HepG2 (cell line): ENCODE data around the gene ANKHD1. TPM values are rescaled to one million over a fixed set of nuclear protein-coding genes. Genes with fewer than 3 reads are reported as not detected.

Experiments
- BCL6 ChIP-seq: IDR thresholded peaks from 2 replicates; pipeline ENCODE4 v1.6.1; 2016; ENCODE audit warnings: missing genetic modification reagents, missing compliant biosample characterization
- CTCF ChIP-seq: sonication (generic); formaldehyde crosslinking; IDR thresholded peaks from 2 replicates; pipeline ENCODE4 v1.5.0; 2020; ENCODE audit warnings: mild to moderate bottlenecking, missing genetic modification reagents, moderate library complexity
- HNRNPL ChIP-seq: fragments of 200-400 bp; formaldehyde crosslinking; IDR thresholded peaks from 2 replicates; pipeline ENCODE4 v1.6.1; 2017; ENCODE audit warnings: mild to moderate bottlenecking, low read depth, low read length
- KDM6A ChIP-seq: IDR thresholded peaks from 2 replicates; pipeline ENCODE4 v1.6.1; 2016; ENCODE audit warnings: low read depth
- MAF1 ChIP-seq: sonication (generic); formaldehyde crosslinking; IDR thresholded peaks from 2 replicates; pipeline ENCODE4 v1.5.0; 2020; ENCODE audit warnings: missing genetic modification reagents, borderline replicate concordance
- NR2C2 ChIP-seq: sonication (generic); formaldehyde crosslinking; IDR thresholded peaks from 2 replicates; pipeline ENCODE4 v1.4.0; 2020; ENCODE audit warnings: missing genetic modification reagents, mild to moderate bottlenecking, moderate library complexity, borderline replicate concordance
- SOX6 ChIP-seq, 2 experiments: fragments of 450-650 bp in 1 of 2; sonication (generic) in 1 of 2; formaldehyde crosslinking in 1 of 2; IDR thresholded peaks; 2 replicates each; pipeline versions ENCODE4 v1.4.0 to v1.6.1; 2017 to 2020; ENCODE audit warnings: antibody characterized with exemption in 1 of 2, mild to moderate bottlenecking in 1 of 2, missing genetic modification reagents in 1 of 2
- THAP8 ChIP-seq: sonication (generic); formaldehyde crosslinking; IDR thresholded peaks from 2 replicates; pipeline ENCODE4 v1.5.1; 2020; ENCODE audit warnings: missing genetic modification reagents, mild to moderate bottlenecking, borderline replicate concordance
- ZBTB46 ChIP-seq: sonication (generic); formaldehyde crosslinking; IDR thresholded peaks from 2 replicates; pipeline ENCODE4 v1.4.0; 2020; ENCODE audit warnings: mild to moderate bottlenecking, missing genetic modification reagents, borderline replicate concordance
- ZFP62 ChIP-seq: sonication (generic); formaldehyde crosslinking; IDR thresholded peaks from 2 replicates; pipeline ENCODE4 v1.4.0; 2020; ENCODE audit warnings: missing genetic modification reagents
- ZNF383 ChIP-seq: sonication (generic); formaldehyde crosslinking; IDR thresholded peaks from 2 replicates; pipeline ENCODE4 v1.4.0; 2020; ENCODE audit warnings: missing genetic modification reagents, mild to moderate bottlenecking, borderline replicate concordance
- ZNF570 ChIP-seq: sonication (generic); formaldehyde crosslinking; IDR thresholded peaks from 2 replicates; pipeline ENCODE4 v1.4.0; 2020; ENCODE audit warnings: mild to moderate bottlenecking, missing genetic modification reagents, borderline replicate concordance
- ZNF687 ChIP-seq: sonication (generic); formaldehyde crosslinking; IDR thresholded peaks from 2 replicates; pipeline ENCODE4 v1.5.1; 2020; ENCODE audit warnings: mild to moderate bottlenecking, missing genetic modification reagents, moderate library complexity
- ZNF773 ChIP-seq: sonication (generic); formaldehyde crosslinking; IDR thresholded peaks from 2 replicates; pipeline ENCODE4 v1.4.0; 2020; ENCODE audit warnings: missing genetic modification reagents, borderline replicate concordance
- ZNF883 ChIP-seq: sonication (generic); formaldehyde crosslinking; IDR thresholded peaks from 2 replicates; pipeline ENCODE4 v1.5.1; 2020; ENCODE audit warnings: mild to moderate bottlenecking, missing genetic modification reagents; ENCODE audit errors: not compliant biosample characterization
- polyA plus RNA-seq, 8 experiments: library from polyadenylated mRNA; depleted of rRNA in 3 of 8; stranded (reverse) in 7 of 8; unstranded in 1 of 8; fragments of >200 nt; fragmentation: Illumina TruSeq in 4 of 8; extraction: Trizol in 4 of 8; gene quantifications; 2 replicates each; pipeline versions ENCODE4 v1.2.1 to v1.2.3, GENCODE V29; 2011 to 2016; ENCODE audit warnings: low read depth in 4 of 8, missing spikeins in 1 of 8, mixed read lengths in 1 of 8; ENCODE audit not compliant: insufficient read depth in 1 of 8
- total RNA-seq, 5 experiments: library from RNA; depleted of rRNA; stranded (reverse); fragments of >200 nt; fragmentation: Illumina TruSeq; extraction: Trizol; gene quantifications; 2 replicates each; pipeline ENCODE4 v1.2.3, GENCODE V29; 2016; ENCODE audit warnings: low read depth in 1 of 5
- TF ChIP-seq, protein P1 (sequence below): sonication (generic); formaldehyde crosslinking; IDR thresholded peaks from 2 replicates; pipeline ENCODE4 v1.4.0; 2020; ENCODE audit warnings: missing genetic modification reagents

ANKHD1 gene
- total and polyA plus RNA-seq, 2 of the 13 experiments (the other 11 are each of a cell fraction or from before 2014, with no cell fraction given), result 69.9 to 82.0 TPM

DNA sequence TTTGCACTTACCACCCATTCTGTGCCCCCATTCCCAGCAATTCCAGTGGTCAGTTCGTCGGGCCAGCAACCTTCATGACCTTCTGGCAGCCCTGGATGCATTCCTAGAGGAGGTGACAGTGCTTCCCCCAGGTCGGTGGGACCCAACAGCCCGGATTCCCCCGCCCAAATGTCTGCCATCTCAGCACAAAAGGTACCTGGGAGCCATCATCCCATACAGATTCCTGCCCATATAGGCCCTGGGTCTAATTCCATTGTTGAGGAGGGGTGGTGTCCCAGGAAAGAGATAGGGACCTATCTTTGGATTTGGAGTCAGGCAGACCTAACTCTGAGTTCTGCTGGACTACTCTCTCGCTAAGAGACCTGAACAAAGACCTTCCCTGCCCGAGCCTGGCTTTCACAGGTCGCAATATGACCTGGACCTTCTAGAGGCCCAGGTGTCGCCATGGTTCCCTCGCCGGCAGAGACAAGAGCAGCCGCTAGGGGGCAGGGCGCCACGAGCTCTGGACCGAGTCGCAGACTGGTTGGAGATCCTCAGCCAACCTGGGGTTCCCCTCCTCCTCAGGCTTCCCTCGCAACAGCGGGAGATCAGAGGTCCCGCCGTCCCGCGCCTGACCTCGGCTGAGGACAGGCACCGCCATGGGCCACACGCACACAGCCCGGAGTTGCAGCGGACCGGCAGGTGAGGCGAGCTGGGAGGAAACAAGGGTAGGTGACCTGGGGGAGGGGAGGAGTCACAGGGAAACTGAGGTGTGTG lies 38.6 kb upstream of the ANKHD1 start (continued):
- 0 out of 2 replicates have a peak, but pooled peaks have one; percentile 31 for TF ChIP-seq ZBTB46 (CRISPR knock-in tag)
- TF ChIP-seq KDM6A (CRISPR knock-in tag), result no peak
- TF ChIP-seq CTCF (CRISPR knock-in tag), result peak; percentile 98
- TF ChIP-seq NR2C2 (CRISPR knock-in tag), result no peak
- TF ChIP-seq ZNF383 (CRISPR knock-in tag), result no peak
- no peak for TF ChIP-seq ZNF773 (CRISPR knock-in tag)
- TF ChIP-seq ZFP62, result no peak
- peak; percentile 64 for TF ChIP-seq BCL6
- TF ChIP-seq ZNF570, result no peak
- no peak for TF ChIP-seq HNRNPL
- TF ChIP-seq SOX6 (IDR thresholded peaks at IDR 0.05), result no peak
- TF ChIP-seq SOX6 (CRISPR knock-in tag; IDR thresholded peaks at IDR 0.05), result peak; percentile 52
- peak; percentile 81 for TF ChIP-seq ZNF687 (CRISPR knock-in tag)
- no peak for TF ChIP-seq THAP8 (CRISPR knock-in tag)
- TF ChIP-seq, protein P1, sequence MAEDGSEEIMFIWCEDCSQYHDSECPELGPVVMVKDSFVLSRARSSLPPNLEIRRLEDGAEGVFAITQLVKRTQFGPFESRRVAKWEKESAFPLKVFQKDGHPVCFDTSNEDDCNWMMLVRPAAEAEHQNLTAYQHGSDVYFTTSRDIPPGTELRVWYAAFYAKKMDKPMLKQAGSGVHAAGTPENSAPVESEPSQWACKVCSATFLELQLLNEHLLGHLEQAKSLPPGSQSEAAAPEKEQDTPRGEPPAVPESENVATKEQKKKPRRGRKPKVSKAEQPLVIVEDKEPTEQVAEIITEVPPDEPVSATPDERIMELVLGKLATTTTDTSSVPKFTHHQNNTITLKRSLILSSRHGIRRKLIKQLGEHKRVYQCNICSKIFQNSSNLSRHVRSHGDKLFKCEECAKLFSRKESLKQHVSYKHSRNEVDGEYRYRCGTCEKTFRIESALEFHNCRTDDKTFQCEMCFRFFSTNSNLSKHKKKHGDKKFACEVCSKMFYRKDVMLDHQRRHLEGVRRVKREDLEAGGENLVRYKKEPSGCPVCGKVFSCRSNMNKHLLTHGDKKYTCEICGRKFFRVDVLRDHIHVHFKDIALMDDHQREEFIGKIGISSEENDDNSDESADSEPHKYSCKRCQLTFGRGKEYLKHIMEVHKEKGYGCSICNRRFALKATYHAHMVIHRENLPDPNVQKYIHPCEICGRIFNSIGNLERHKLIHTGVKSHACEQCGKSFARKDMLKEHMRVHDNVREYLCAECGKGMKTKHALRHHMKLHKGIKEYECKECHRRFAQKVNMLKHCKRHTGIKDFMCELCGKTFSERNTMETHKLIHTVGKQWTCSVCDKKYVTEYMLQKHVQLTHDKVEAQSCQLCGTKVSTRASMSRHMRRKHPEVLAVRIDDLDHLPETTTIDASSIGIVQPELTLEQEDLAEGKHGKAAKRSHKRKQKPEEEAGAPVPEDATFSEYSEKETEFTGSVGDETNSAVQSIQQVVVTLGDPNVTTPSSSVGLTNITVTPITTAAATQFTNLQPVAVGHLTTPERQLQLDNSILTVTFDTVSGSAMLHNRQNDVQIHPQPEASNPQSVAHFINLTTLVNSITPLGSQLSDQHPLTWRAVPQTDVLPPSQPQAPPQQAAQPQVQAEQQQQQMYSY (CRISPR knock-in tag), result no peak
- TF ChIP-seq ZNF883 (CRISPR knock-in tag), result no peak
- TF ChIP-seq MAF1 (CRISPR knock-in tag), result no peak
